Mucosa of rectum (tissue), 2 donors: ENCODE data around the gene GCHFR.

Experiments used
- H3K27ac ChIP-seq, 2 donors: one replicate each; pipeline ENCODE4 v1.7.0; 2013; ENCODE audit warnings: inconsistent platforms in 2 of 2, low read depth in 2 of 2, low read length in 2 of 2
- H3K27me3 ChIP-seq, 2 donors: one replicate each; pipeline ENCODE4 v1.7.0; 2013; ENCODE audit warnings: low read length in 2 of 2; ENCODE audit not compliant: control insufficient read depth in 2 of 2, insufficient read depth in 2 of 2
- H3K36me3 ChIP-seq, 2 donors: one replicate each; pipeline ENCODE4 v1.7.0; 2013; ENCODE audit warnings: low read length in 2 of 2; ENCODE audit not compliant: control insufficient read depth in 2 of 2, insufficient read depth in 2 of 2
- H3K4me1 ChIP-seq, 2 donors: one replicate each; pipeline ENCODE4 v1.7.0; 2013; ENCODE audit warnings: low read length in 2 of 2, mild to moderate bottlenecking in 1 of 2; ENCODE audit not compliant: control insufficient read depth in 2 of 2, insufficient read depth in 2 of 2
- H3K4me3 ChIP-seq, 2 donors: one replicate each; pipeline ENCODE4 v1.7.0; 2013; ENCODE audit warnings: low read length in 2 of 2
- H3K9ac ChIP-seq, 2 donors: one replicate each; pipeline ENCODE4 v1.7.0; 2013; ENCODE audit warnings: low read length in 2 of 2, low read depth in 1 of 2, mild to moderate bottlenecking in 1 of 2
- H3K9me3 ChIP-seq, 2 donors: one replicate each; pipeline ENCODE4 v1.7.0; 2013; ENCODE audit warnings: low read length in 2 of 2; ENCODE audit not compliant: control insufficient read depth in 2 of 2
- donor health status: healthy.
- donor health status: Normal muscosa, but diverticular disease.

GCHFR gene

GRCh38 chr15:40739047-40739446, 24.8 kb upstream of the GCHFR start:
- Histone ChIP-seq H3K9ac (no peak overlapping the region), H3K36me3 (peaks cover 55 to 65% of the 10 kb centered on the region in 2 donors), H3K27ac (no peak overlapping the region), H3K27me3 (no peaks in the 10 kb centered on the region), H3K4me3 (no peak overlapping the region), H3K9me3 (no peaks in the 10 kb centered on the region), H3K4me1 (no peaks in the 10 kb centered on the region)

GRCh38 chr15:40739854-40740253, 24.0 kb upstream of the GCHFR start:
- H3K27ac ChIP-seq, result no peak overlapping the region
- H3K9ac ChIP-seq, result no peak overlapping the region
- peaks cover 59 to 71% of the 10 kb centered on the region in 2 donors for H3K36me3 ChIP-seq
- no peaks in the 10 kb centered on the region for H3K4me1 ChIP-seq
- H3K4me3 ChIP-seq, result no peak overlapping the region
- H3K27me3 ChIP-seq, result no peaks in the 10 kb centered on the region
- no peaks in the 10 kb centered on the region for H3K9me3 ChIP-seq

DNA sequence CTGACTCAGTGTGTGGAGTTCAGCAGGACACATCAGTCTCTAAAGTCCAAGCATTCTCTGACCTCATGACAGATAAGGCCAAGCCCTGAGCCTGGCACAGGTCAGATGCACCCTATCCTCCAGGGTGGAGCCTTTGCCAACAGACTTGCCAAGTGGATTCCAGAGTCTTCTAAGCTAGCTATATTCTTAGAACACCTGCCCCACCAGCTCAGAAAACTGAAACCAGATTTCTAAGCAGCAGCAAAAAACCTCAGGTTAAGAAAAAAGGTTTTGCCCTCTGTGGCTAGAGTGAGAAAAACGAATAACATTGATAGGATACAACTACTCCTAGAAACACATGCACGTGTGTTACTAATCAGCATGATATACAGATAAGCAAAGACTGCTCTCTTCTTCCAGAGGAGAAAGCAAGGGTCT, 20.4 kb upstream of the GCHFR start:
- no peak overlapping the region for H3K4me3 ChIP-seq

DNA sequence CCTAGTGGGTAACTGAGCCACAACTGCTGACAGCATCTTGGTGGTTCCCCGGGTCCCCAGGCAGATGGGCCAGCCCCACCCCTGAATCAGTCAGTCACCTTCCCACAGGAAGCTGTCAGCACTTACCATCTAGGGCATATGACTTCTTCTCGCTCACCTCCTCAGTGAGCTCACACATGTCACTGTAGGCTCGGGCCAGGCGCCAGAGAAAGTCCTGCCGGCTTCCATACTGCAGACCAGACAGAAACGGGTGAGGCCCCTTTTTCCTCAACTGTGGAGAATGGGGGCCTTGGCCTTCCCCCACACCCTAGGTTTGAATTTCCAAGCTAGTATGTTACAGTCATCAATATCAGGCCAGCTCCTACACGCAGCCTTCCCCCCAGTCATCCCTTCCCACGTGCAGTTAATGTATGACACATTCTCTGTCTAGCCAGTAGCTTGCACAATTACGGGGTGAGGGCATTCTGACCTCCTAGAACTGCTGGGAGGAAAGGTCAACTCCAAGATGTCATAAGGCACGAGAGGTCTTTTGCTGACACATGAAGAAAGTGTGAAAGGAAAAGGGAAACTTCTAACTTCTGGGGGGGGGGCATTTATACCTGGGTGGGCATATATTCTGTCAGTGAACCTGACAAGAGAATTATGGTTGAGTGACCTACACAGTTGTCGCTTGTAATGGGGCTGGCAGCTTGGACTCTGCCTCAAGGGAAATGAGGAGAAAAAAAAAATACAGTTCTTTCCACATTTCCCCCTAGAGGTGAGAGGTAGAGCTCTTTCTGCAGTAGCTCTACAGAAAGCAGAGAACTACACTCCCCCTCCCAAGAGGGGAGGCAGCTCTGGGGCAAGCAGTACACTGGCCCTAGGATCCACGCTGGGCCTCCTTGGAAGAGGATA, 19.7 kb upstream of the GCHFR start:
- peaks cover 35 to 51% of the 10 kb centered on the region in 2 donors for H3K36me3 ChIP-seq

More for the DNA sequence above, 20.4 kb upstream of the GCHFR start:
- Histone ChIP-seq H3K36me3 (peaks cover 36 to 54% of the 10 kb centered on the region in 2 donors), H3K4me1 (peaks cover 0 to 6% of the 10 kb centered on the region in 2 donors), H3K27ac (no peak overlapping the region), H3K9me3 (no peaks in the 10 kb centered on the region), H3K27me3 (no peaks in the 10 kb centered on the region), H3K9ac (no peak overlapping the region)

DNA sequence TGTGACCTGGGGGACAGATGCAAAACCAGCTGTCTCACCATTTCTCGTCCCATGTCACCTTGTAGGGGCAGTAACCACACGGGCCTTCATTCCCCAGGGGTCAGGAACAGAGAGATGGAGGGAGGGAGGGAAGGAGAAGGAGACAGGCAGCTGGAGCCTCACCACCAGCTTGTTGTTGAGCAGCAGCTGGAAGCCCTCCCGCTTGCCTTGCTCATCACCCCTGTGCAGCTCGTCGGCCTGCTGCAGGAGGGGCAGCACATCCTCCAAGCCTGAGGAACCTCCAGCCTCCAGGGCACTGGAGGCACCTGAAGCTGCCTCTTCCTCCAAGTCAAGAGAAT, 19.1 kb upstream of the GCHFR start:
- Histone ChIP-seq H3K27ac (no peak overlapping the region), H3K36me3 (peaks cover 28 to 47% of the 10 kb centered on the region in 2 donors), H3K4me1 (peaks cover 0 to 6% of the 10 kb centered on the region in 2 donors), H3K27me3 (no peaks in the 10 kb centered on the region), H3K4me3 (no peak overlapping the region), H3K9ac (no peak overlapping the region), H3K9me3 (no peaks in the 10 kb centered on the region)

More for the DNA sequence above, 19.7 kb upstream of the GCHFR start:
- no peaks in the 10 kb centered on the region for H3K9me3 ChIP-seq
- peaks cover 0 to 6% of the 10 kb centered on the region in 2 donors for H3K4me1 ChIP-seq
- no peak overlapping the region for H3K4me3 ChIP-seq
- no peaks in the 10 kb centered on the region for H3K27me3 ChIP-seq
- H3K27ac ChIP-seq, result peak overlapping the region in 1 of 2 donors; percentile 28
- H3K9ac ChIP-seq, result no peak overlapping the region

DNA sequence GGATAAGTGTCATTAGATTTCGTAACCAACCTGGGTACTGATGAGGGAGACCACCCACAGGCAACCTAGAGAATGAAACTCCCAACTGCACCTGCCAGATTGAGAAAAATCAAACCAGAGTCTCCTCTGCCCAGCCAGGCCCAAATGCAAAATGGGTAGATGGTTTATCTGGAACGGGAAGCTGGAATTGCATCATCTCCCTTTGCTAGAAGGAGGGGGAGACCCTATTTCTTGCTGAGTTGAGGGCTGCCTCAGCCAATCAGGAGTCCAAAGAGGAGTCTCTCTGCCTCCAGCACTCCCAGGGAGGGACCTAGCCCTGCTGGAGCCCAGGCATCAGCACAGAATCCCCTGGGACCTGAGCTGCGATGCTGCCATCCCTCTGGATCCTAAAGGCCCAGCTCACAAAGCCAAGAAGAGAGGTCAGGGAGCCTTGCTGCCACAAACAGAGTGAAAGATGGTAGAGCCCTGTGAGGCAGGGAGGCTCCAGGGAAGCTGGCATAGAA, 16.9 kb upstream of the GCHFR start:
- Histone ChIP-seq H3K9me3 (no peaks in the 10 kb centered on the region), H3K27ac (no peak overlapping the region), H3K4me1 (peaks cover 0 to 6% of the 10 kb centered on the region in 2 donors), H3K9ac (no peak overlapping the region), H3K4me3 (no peak overlapping the region), H3K27me3 (no peaks in the 10 kb centered on the region), H3K36me3 (peaks cover 39 to 56% of the 10 kb centered on the region in 2 donors)

DNA sequence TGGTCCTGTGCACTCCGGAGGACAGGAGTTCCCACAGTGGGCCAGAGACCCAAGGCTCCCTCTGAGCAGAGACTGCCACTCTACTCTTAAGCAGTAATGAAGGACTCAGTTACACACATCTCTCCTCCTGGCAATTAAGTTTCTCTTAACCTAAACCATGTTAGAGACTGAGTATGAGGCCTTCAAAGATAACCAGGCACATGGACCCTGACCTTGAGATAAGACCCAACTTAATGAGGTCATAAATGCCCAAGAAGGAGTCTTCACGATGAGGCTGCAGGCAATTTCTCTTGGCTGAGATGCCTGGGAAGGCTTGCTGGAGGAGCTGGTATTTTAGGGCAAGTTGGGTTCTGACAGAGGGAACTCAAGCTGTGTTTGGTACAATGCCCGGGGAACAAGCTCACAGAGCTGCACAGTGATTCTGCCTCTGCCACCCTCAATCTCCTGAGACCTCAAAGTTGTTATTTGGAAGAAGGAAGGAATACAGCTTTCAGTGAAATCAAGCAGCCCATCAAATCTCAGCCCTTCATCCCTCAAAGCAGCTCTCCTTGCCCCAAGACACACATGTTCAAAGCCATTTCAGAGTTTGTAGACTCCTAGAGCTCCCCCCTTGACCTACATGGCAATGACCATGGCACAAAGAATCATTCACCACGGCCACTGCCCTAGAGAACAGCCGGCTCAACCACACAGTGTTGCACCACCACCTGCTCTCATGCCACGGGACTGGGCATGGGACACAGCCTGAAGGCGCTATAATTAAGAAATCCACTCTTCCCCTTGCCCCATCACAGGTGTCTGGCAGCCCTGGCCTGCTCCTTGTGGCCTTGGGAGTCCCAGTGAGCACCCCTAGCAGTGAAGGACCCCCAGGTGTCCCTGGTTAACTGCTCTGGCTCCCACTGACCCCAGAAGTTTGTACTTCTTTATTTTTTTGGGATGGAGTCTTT, 15.9 kb upstream of the GCHFR start:
- Histone ChIP-seq H3K36me3 (peaks cover 34 to 57% of the 10 kb centered on the region in 2 donors), H3K4me1 (peaks cover 0 to 6% of the 10 kb centered on the region in 2 donors), H3K4me3 (no peak overlapping the region), H3K9ac (no peak overlapping the region), H3K27ac (no peak overlapping the region), H3K27me3 (no peaks in the 10 kb centered on the region), H3K9me3 (no peaks in the 10 kb centered on the region)

DNA sequence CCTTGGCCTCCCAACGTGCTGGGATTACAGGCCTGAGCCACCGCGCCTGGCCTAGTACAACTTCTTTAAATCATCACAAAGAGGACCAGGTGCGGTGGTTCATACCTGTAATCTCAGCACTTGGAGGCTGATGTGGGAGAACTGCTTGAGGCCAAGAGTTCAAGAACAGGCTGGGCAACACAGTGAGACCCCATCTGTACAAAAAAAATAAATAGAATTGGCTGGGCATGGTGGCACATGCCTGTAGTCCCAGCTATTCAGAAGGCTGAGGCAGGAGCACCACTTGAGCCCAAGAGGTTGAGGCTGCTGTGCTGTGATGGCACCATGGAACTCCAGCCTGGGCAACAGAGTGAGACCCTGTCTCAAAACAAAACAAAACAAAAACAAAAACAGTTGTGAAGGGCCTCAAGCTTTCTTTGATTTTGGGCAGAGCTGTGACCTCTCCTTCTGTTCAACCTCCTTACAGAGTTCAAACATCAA, 14.7 kb upstream of the GCHFR start:
- H3K27me3 ChIP-seq, result no peaks in the 10 kb centered on the region
- peaks cover 24 to 46% of the 10 kb centered on the region in 2 donors for H3K36me3 ChIP-seq

GRCh38 chr15:40750885-40751284, 13.0 kb upstream of the GCHFR start:
- H3K9me3 ChIP-seq, result no peaks in the 10 kb centered on the region
- H3K4me1 ChIP-seq, result peaks cover 5 to 11% of the 10 kb centered on the region in 2 donors
- H3K36me3 ChIP-seq, result peaks cover 17 to 35% of the 10 kb centered on the region in 2 donors
- no peak overlapping the region for H3K27ac ChIP-seq
- no peaks in the 10 kb centered on the region for H3K27me3 ChIP-seq
- H3K9ac ChIP-seq, result no peak overlapping the region
- no peak overlapping the region for H3K4me3 ChIP-seq

More for the DNA sequence above, 14.7 kb upstream of the GCHFR start:
- peaks cover 5 to 6% of the 10 kb centered on the region in 2 donors for H3K4me1 ChIP-seq
- H3K4me3 ChIP-seq, result no peak overlapping the region
- H3K9ac ChIP-seq, result no peak overlapping the region
- H3K9me3 ChIP-seq, result no peaks in the 10 kb centered on the region
- no peak overlapping the region for H3K27ac ChIP-seq
